DOHH2 (cell line): ENCODE measurements around the gene HCN3.

Experiments used
- H3F3A ChIP-seq: fragments of 200-600 bp; sonication (generic), shearing (Covaris generic); 2 replicates; pipeline ENCODE4 v1.6.0; 2016; ENCODE audit warnings: antibody characterized with exemption, mild to moderate bottlenecking; ENCODE audit not compliant: control insufficient read depth, insufficient read depth
- H3K27ac ChIP-seq: fragments of 200-600 bp; sonication (generic); 2 replicates; pipeline ENCODE4 v1.5.1; 2014; ENCODE audit warnings: low read depth, mild to moderate bottlenecking, low read length, moderate library complexity
- H3K27me3 ChIP-seq: fragments of 200-600 bp; sonication (generic); 2 replicates; pipeline ENCODE4 v1.6.1; 2014; ENCODE audit warnings: mild to moderate bottlenecking, low read length, mixed read lengths; ENCODE audit not compliant: control insufficient read depth
- H3K36me3 ChIP-seq: fragments of 200-600 bp; sonication (generic); 2 replicates; pipeline ENCODE4 v1.6.1; 2014; ENCODE audit warnings: mild to moderate bottlenecking, low read length, moderate library complexity, mixed read lengths; ENCODE audit not compliant: control insufficient read depth
- H3K4me1 ChIP-seq: fragments of 200-600 bp; sonication (generic); 2 replicates; pipeline ENCODE4 v1.6.1; 2014; ENCODE audit warnings: mild to moderate bottlenecking, low read length, mixed read lengths; ENCODE audit not compliant: control insufficient read depth
- H3K4me2 ChIP-seq: fragments of 200-600 bp; sonication (generic); 2 replicates; pipeline ENCODE4 v1.6.0; 2014; ENCODE audit warnings: mild to moderate bottlenecking, low read length, moderate library complexity
- H3K4me3 ChIP-seq: fragments of 200-600 bp; sonication (generic); 2 replicates; pipeline ENCODE4 v1.5.1; 2014; ENCODE audit warnings: mild to moderate bottlenecking, low read length, mixed read lengths
- H3K79me2 ChIP-seq: fragments of 200-600 bp; sonication (generic); 2 replicates; pipeline ENCODE4 v1.6.1; 2014; ENCODE audit warnings: mild to moderate bottlenecking, low read length, mixed read lengths; ENCODE audit not compliant: control insufficient read depth
- H3K9me2 ChIP-seq: fragments of 200-600 bp; sonication (generic); replicated peaks from 2 replicates; pipeline ENCODE4 v1.6.1; 2014; ENCODE audit warnings: mild to moderate bottlenecking, low read length, mixed read lengths; ENCODE audit not compliant: control insufficient read depth
- H3K9me3 ChIP-seq: fragments of 200-600 bp; sonication (generic); 2 replicates; pipeline ENCODE4 v1.6.1; 2014; ENCODE audit warnings: antibody characterized with exemption, low read length, mixed read lengths; ENCODE audit not compliant: control insufficient read depth, insufficient read depth
- H4K20me1 ChIP-seq: fragments of 200-600 bp; sonication (generic); 2 replicates; pipeline ENCODE4 v1.6.0; 2014; ENCODE audit warnings: low read depth, mild to moderate bottlenecking, antibody characterized with exemption, low read length, moderate library complexity; ENCODE audit not compliant: control insufficient read depth, insufficient read depth
- CTCF ChIP-seq: fragments of 200-600 bp; sonication (generic); IDR thresholded peaks from one replicate; pipeline ENCODE4 v1.5.1; 2014; ENCODE audit warnings: antibody characterized with exemption, mild to moderate bottlenecking, low read depth, low read length; ENCODE audit not compliant: poor library complexity, severe bottlenecking
- EZH2phosphoT487 ChIP-seq: fragments of 200-600 bp; sonication (generic); IDR thresholded peaks from 2 replicates; pipeline ENCODE4 v1.6.1; 2017; ENCODE audit warnings: borderline replicate concordance, mild to moderate bottlenecking, antibody characterized with exemption, low read length, moderate library complexity, mixed read lengths

The HCN3 gene

GRCh38 chr1:155305881-155306391 is 28.7 kb downstream of the HCN3 start:
- H3F3A ChIP-seq: peaks cover 6% of the 10 kb centered on the region
- H3K27me3 ChIP-seq: no peaks in the 10 kb centered on the region
- peaks cover 23% of the 10 kb centered on the region for H3K79me2 ChIP-seq
- H3K9me2 ChIP-seq: no peaks in the 10 kb centered on the region
- TF ChIP-seq EZH2phosphoT487 (no peak), CTCF (no peak)
- H3K4me3 ChIP-seq: no peak overlapping the region
- H3K36me3 ChIP-seq: peaks cover 23% of the 10 kb centered on the region
- peaks cover 28% of the 10 kb centered on the region for H3K4me1 ChIP-seq
- H3K27ac ChIP-seq: no peak overlapping the region
- no peaks in the 10 kb centered on the region for H4K20me1 ChIP-seq
- no peak overlapping the region for H3K4me2 ChIP-seq
- H3K9me3 ChIP-seq: no peaks in the 10 kb centered on the region

- H3K27ac ChIP-seq: peak overlapping the region; percentile 98
- H3K4me1 ChIP-seq: peaks cover 34% of the 10 kb centered on the region
These were observed 30.0 kb downstream of the HCN3 start for GRCh38 chr1:155307247-155307740.

GRCh38 chr1:155308493-155309422 is 31.5 kb downstream of the HCN3 start, which contains the start of gene FDPS:
TSS of gene FDPS (plus strand) at chr1:155308866. CDS start at chr1:155309790, 924 bp downstream.
- no peaks in the 10 kb centered on the region for H3K9me2 ChIP-seq
- H3K79me2 ChIP-seq: peaks cover 50% of the 10 kb centered on the region
- H3K4me2 ChIP-seq: peak within 1 kb of the TSS; percentile 97
- H3K4me3 ChIP-seq: peak within 1 kb of the TSS; percentile 91
- H3F3A ChIP-seq: peaks cover 6% of the 10 kb centered on the region
- peaks cover 7% of the 10 kb centered on the region; the same call in 1 of the 2 replicates for H4K20me1 ChIP-seq
- no peak for TF ChIP-seq EZH2phosphoT487
- no peak for TF ChIP-seq CTCF
- H3K36me3 ChIP-seq: peaks cover 50% of the 10 kb centered on the region
- no peaks in the 10 kb centered on the region for H3K27me3 ChIP-seq
- peaks cover 34% of the 10 kb centered on the region for H3K4me1 ChIP-seq
- H3K9me3 ChIP-seq: no peaks in the 10 kb centered on the region
- H3K27ac ChIP-seq: peak within 1 kb of the TSS; percentile 98

More at GRCh38 chr1:155307247-155307740, 30.0 kb downstream of the HCN3 start:
- peaks cover 4% of the 10 kb centered on the region; the same call in 1 of the 2 replicates for H4K20me1 ChIP-seq
- no peaks in the 10 kb centered on the region for H3K9me2 ChIP-seq
- peaks cover 35% of the 10 kb centered on the region for H3K36me3 ChIP-seq
- H3K4me3 ChIP-seq: peak overlapping the region; percentile 91
- H3K79me2 ChIP-seq: peaks cover 37% of the 10 kb centered on the region
- peaks cover 6% of the 10 kb centered on the region for H3F3A ChIP-seq
- H3K4me2 ChIP-seq: peak overlapping the region; percentile 83
- TF ChIP-seq CTCF (peak; percentile 67), EZH2phosphoT487 (no peak)
- no peaks in the 10 kb centered on the region for H3K9me3 ChIP-seq
- H3K27me3 ChIP-seq: no peaks in the 10 kb centered on the region
